Mesenchymal stem cell (in vitro differentiated cells and primary cell): ENCODE data around the gene TMEM164.

ENCODE experiments used
- DNase-seq: peaks from one replicate; pipeline ENCODE4 v3.0.0-alpha.2; 2013
- H2AFZ ChIP-seq: one replicate; pipeline ENCODE4 v1.6.1; 2013; ENCODE audit warnings: low read depth, mild to moderate bottlenecking, control low read depth, inconsistent platforms, low read length, moderate library complexity
- H2AK5ac ChIP-seq: 2 replicates; pipeline ENCODE4 v1.6.1; 2013; ENCODE audit warnings: low read length, moderate library complexity, mild to moderate bottlenecking, inconsistent platforms; ENCODE audit not compliant: severe bottlenecking
- H2BK120ac ChIP-seq: one replicate; pipeline ENCODE4 v1.6.1; 2013; ENCODE audit warnings: low read depth, mild to moderate bottlenecking, inconsistent platforms, low read length, moderate library complexity
- H2BK12ac ChIP-seq, 2 experiments: one replicate each; pipeline ENCODE4 v1.6.1; 2013; ENCODE audit warnings: inconsistent platforms in 2 of 2, low read length in 2 of 2, mild to moderate bottlenecking in 2 of 2, moderate library complexity in 2 of 2, control low read depth in 1 of 2
- H2BK15ac ChIP-seq: one replicate; pipeline ENCODE4 v1.6.1; 2013; ENCODE audit warnings: mild to moderate bottlenecking, low read depth, inconsistent platforms; ENCODE audit not compliant: poor library complexity, severe bottlenecking
- H2BK5ac ChIP-seq: 2 replicates; pipeline ENCODE4 v1.6.1; 2013; ENCODE audit warnings: low read depth, mild to moderate bottlenecking, low read length, control low read depth, inconsistent platforms; ENCODE audit not compliant: poor library complexity, severe bottlenecking
- H3K14ac ChIP-seq, 2 experiments: one replicate each; pipeline ENCODE4 v1.6.1; 2013; ENCODE audit warnings: inconsistent platforms in 2 of 2, low read length in 2 of 2, control low read depth in 1 of 2, mild to moderate bottlenecking in 1 of 2, moderate library complexity in 1 of 2
- H3K18ac ChIP-seq, 2 experiments: one replicate each; pipeline ENCODE4 v1.6.1; 2013; ENCODE audit warnings: inconsistent platforms in 2 of 2, low read length in 2 of 2, control low read depth in 1 of 2, low read depth in 1 of 2, mild to moderate bottlenecking in 1 of 2
- H3K23ac ChIP-seq, 2 experiments: one replicate each; pipeline ENCODE4 v1.6.1; 2013; ENCODE audit warnings: inconsistent platforms in 2 of 2, low read length in 2 of 2, mild to moderate bottlenecking in 2 of 2, moderate library complexity in 2 of 2, control low read depth in 1 of 2
- H3K27ac ChIP-seq: 2 replicates; pipeline ENCODE4 v1.5.1; 2013; ENCODE audit warnings: mild to moderate bottlenecking, moderate library complexity, low read length, control low read depth, inconsistent platforms; ENCODE audit not compliant: poor library complexity, severe bottlenecking
- H3K27me3 ChIP-seq, 2 experiments: 2 replicates each; pipeline versions ENCODE4 v1.6.1 to v1.7.0; 2013; ENCODE audit warnings: low read length in 2 of 2, mild to moderate bottlenecking in 2 of 2, moderate library complexity in 2 of 2, control low read depth in 1 of 2, inconsistent platforms in 1 of 2; ENCODE audit not compliant: control insufficient read depth in 1 of 2, insufficient read depth in 1 of 2
- H3K36me3 ChIP-seq, 2 experiments: 2 replicates each; pipeline versions ENCODE4 v1.6.1 to v1.7.0; 2013; ENCODE audit warnings: low read length in 2 of 2, control low read depth in 1 of 2, inconsistent platforms in 1 of 2, low read depth in 1 of 2, mild to moderate bottlenecking in 1 of 2; ENCODE audit not compliant: insufficient read depth in 2 of 2, control insufficient read depth in 1 of 2
- H3K4ac ChIP-seq, 2 experiments: one replicate each; pipeline ENCODE4 v1.6.1; 2013; ENCODE audit warnings: inconsistent platforms in 2 of 2, low read length in 2 of 2, mild to moderate bottlenecking in 2 of 2, moderate library complexity in 2 of 2, control low read depth in 1 of 2, low read depth in 1 of 2
- H3K4me1 ChIP-seq: 2 replicates; pipeline ENCODE4 v1.6.1; 2013; ENCODE audit warnings: low read depth, low read length, control low read depth; ENCODE audit not compliant: control insufficient read depth, insufficient read depth
- H3K4me2 ChIP-seq: 2 replicates; pipeline ENCODE4 v1.6.1; 2013; ENCODE audit warnings: low read length, mild to moderate bottlenecking, inconsistent platforms; ENCODE audit not compliant: poor library complexity, severe bottlenecking
- H3K4me3 ChIP-seq, 2 experiments: 2 replicates each; pipeline versions ENCODE4 v1.5.1 to v1.7.0; 2013; ENCODE audit warnings: low read length in 2 of 2, mild to moderate bottlenecking in 2 of 2, control low read depth in 1 of 2, low read depth in 1 of 2; ENCODE audit not compliant: insufficient read depth in 1 of 2
- H3K79me1 ChIP-seq: replicated peaks from 2 replicates; pipeline ENCODE4 v1.6.1; 2013; ENCODE audit warnings: mild to moderate bottlenecking, control low read depth, low read length, inconsistent platforms; ENCODE audit not compliant: poor library complexity, severe bottlenecking
- H3K9ac ChIP-seq: 2 replicates; pipeline ENCODE4 v1.7.0; 2013; ENCODE audit warnings: mild to moderate bottlenecking, low read length, moderate library complexity
- H3K9me3 ChIP-seq: 2 replicates; pipeline ENCODE4 v1.7.0; 2013; ENCODE audit warnings: mild to moderate bottlenecking, low read length; ENCODE audit not compliant: control insufficient read depth
- H4K8ac ChIP-seq: one replicate; pipeline ENCODE4 v1.6.1; 2013; ENCODE audit warnings: inconsistent platforms, mild to moderate bottlenecking, low read length, moderate library complexity
- H4K91ac ChIP-seq: one replicate; pipeline ENCODE4 v1.6.1; 2013; ENCODE audit warnings: mild to moderate bottlenecking, low read length, inconsistent platforms
- WGBS: methylation state at CpG from one replicate; pipeline ENCODE4 v1.1.7; 2013; ENCODE audit warnings: mixed read lengths; 5-methylcytosine and 5-hydroxymethylcytosine counted together

TMEM164 gene

DNA sequence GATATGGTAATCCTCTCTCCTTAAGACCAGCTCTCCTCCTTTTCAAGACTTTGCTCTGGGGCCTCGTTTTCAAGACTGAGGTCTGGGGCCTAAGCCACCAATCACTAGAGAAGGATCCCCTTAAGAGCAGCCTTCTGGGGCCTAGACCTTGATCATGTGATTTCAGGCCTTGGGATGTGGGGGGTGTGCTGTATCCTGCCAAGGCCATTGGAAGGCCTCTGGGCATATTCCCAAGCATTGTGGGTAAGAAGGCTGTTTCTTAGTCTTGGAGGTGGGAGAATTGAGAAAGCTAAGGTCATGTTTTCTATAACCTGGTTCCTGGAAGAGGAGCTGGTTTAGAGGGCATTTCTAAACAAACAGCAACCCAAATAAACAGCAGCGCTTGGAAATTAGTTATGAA, 12.1 kb downstream of the TMEM164 start:
- Histone ChIP-seq H3K14ac (no peak overlapping the region), H3K4me3 (no peak overlapping the region), H2AK5ac (no peak overlapping the region), H4K8ac (no peak overlapping the region), H2BK5ac (no peak overlapping the region), H3K36me3 (peaks cover 0 to 3% of the 10 kb centered on the region in 2 experiments), H3K27ac (no peak overlapping the region), H3K23ac (no peak overlapping the region), H2BK120ac (no peak overlapping the region), H3K4ac (no peak overlapping the region), H3K79me1 (peaks cover 8% of the 10 kb centered on the region), H3K9me3 (no peaks in the 10 kb centered on the region), H3K9ac (no peak overlapping the region), H3K18ac (no peak overlapping the region), H3K4me2 (no peak overlapping the region), H2AFZ (no peak overlapping the region), H4K91ac (no peak overlapping the region), H3K27me3 (peaks cover 0 to 35% of the 10 kb centered on the region in 2 experiments), H2BK12ac (no peak overlapping the region), H2BK15ac (no peak overlapping the region), H3K4me1 (no peaks in the 10 kb centered on the region)
- 100% methylated on average over 1 of the region's 2 CpGs for WGBS
- DNase-seq = no peak

DNA sequence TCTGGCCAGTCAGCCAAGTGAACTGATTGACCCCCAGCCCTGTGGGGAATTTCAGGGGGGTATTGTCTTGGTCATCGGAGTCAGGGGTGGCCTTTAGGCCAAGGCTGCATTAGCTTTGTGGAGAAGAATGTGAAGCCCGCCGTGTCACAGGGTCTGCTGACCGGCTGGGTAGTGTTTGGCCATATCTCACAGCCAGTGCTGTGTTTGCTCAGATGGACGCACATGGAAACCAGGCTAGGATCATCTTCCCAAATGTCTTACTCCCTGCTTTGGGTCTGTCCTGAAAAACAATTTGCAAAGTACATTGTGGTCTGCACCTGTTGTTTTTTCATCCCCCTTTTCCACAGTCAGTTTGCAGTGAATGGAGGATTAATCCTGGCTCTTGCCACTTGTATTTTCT, 13.0 kb downstream of the TMEM164 start:
- Histone ChIP-seq H3K9me3 (no peaks in the 10 kb centered on the region), H2BK120ac (no peak overlapping the region)
- 76% methylated on average over 5 of the region's 5 CpGs for WGBS

DNA sequence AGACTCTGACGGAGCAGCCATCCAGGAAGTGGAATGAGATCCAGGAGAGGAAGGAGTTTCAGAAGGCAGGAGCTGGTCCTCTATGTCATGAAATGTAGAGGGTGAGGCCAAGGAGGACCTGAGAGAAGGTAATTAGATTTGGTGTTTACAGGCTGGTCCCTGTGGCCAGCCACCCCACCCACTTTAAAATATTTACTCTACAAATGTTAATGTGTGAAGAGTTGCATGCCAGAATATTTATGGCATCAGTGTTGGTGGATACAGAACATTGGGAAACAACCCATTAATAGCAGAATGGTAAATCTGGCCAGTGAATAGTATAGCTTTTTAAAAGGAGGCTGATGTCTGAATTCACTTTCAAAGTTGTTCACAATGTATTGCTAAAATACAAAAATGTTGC, 17.6 kb downstream of the TMEM164 start:
- no peak overlapping the region for H2BK12ac ChIP-seq
- H3K4me1 ChIP-seq = no peaks in the 10 kb centered on the region
- 100% methylated on average over 1 of the region's 1 CpG for WGBS
- no peak overlapping the region for H3K18ac ChIP-seq
- peaks cover 6% of the 10 kb centered on the region for H3K79me1 ChIP-seq
- no peak overlapping the region for H3K9ac ChIP-seq
- H3K36me3 ChIP-seq = peaks cover 0 to 3% of the 10 kb centered on the region in 2 experiments
- H4K8ac ChIP-seq = no peak overlapping the region
- peaks cover 0 to 34% of the 10 kb centered on the region in 2 experiments for H3K27me3 ChIP-seq
- H2BK15ac ChIP-seq = no peak overlapping the region
- no peak overlapping the region for H3K23ac ChIP-seq
- H2AFZ ChIP-seq = no peak overlapping the region
- no peak overlapping the region for H3K4me3 ChIP-seq
- no peak for DNase-seq
- no peak overlapping the region for H3K27ac ChIP-seq
- H3K4ac ChIP-seq = no peak overlapping the region
- H2BK5ac ChIP-seq = no peak overlapping the region
- no peak overlapping the region for H3K4me2 ChIP-seq
- H3K14ac ChIP-seq = no peak overlapping the region
- no peaks in the 10 kb centered on the region for H3K9me3 ChIP-seq
- H4K91ac ChIP-seq = no peak overlapping the region
- no peak overlapping the region for H2AK5ac ChIP-seq
- H2BK120ac ChIP-seq = no peak overlapping the region

More for the DNA sequence above, 13.0 kb downstream of the TMEM164 start:
- Histone ChIP-seq H3K27me3 (peaks cover 0 to 37% of the 10 kb centered on the region in 2 experiments), H3K79me1 (peaks cover 7% of the 10 kb centered on the region), H4K8ac (peak overlapping the region; percentile 54), H3K4me1 (no peaks in the 10 kb centered on the region), H4K91ac (no peak overlapping the region), H2BK5ac (no peak overlapping the region), H3K23ac (no peak overlapping the region), H3K14ac (no peak overlapping the region), H3K9ac (no peak overlapping the region), H3K4ac (no peak overlapping the region), H3K36me3 (peaks cover 0 to 3% of the 10 kb centered on the region in 2 experiments), H2BK12ac (no peak overlapping the region), H2BK15ac (no peak overlapping the region), H3K18ac (peak overlapping the region in 1 of 2 experiments; percentile 48), H3K4me3 (no peak overlapping the region), H2AFZ (no peak overlapping the region), H2AK5ac (no peak overlapping the region), H3K4me2 (no peak overlapping the region), H3K27ac (no peak overlapping the region)
- no peak for DNase-seq

DNA sequence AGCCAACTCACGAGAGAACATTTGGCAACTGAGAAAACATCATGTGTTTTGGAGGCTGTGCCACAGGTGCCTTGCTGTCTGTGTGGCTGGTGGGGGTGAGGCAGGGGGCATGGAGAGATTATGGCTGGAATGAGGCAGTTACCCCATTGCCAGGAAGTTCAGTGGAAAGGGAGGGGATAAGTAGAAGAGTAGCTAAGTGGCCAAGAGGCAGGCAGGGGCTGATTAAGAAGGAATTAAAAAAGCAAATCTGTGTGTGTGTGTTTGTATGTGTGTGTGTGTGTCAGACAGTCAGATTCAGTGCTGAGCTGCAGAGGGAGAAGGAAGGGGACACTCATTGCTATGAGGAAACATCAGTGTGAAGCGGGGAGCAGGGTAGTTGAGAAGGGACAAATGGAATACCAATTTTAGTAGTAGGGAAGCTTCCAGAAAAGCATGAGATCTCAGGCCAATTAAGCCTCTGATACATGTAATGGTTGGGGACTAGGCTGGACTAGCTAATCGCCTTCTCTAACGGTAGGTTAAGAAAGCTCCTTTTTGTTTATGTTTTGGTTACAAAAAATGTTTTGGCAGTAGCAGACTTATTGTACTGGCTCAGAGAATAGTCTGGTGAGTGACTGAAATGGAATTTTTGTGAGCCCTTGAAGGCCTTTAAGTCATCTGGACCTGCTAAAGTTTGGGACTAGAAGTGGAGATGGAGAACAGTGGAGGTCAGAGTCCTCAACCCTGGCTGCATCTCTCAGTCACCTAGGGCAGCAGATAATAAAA, 18.5 kb downstream of the TMEM164 start:
- Histone ChIP-seq H3K4me1 (no peaks in the 10 kb centered on the region), H3K23ac (no peak overlapping the region), H4K91ac (no peak overlapping the region), H3K4me2 (no peak overlapping the region), H3K4ac (no peak overlapping the region), H3K14ac (no peak overlapping the region), H3K79me1 (peaks cover 6% of the 10 kb centered on the region), H2AFZ (no peak overlapping the region), H3K27ac (no peak overlapping the region), H3K9ac (peak overlapping the region; percentile 15), H3K36me3 (peaks cover 0 to 3% of the 10 kb centered on the region in 2 experiments), H3K4me3 (no peak overlapping the region), H2AK5ac (no peak overlapping the region), H3K9me3 (no peaks in the 10 kb centered on the region), H2BK12ac (no peak overlapping the region), H2BK120ac (no peak overlapping the region), H3K18ac (peak overlapping the region; percentile 24 to 43), H2BK5ac (no peak overlapping the region), H3K27me3 (peaks cover 0 to 28% of the 10 kb centered on the region in 2 experiments), H2BK15ac (no peak overlapping the region), H4K8ac (no peak overlapping the region)
- peak; percentile 67 for DNase-seq
- 63% methylated on average over 4 of the region's 4 CpGs for WGBS
